Right ventricle myocardium superior (tissue), 1 donor: ENCODE measurements around the gene TEAD4. TPM values are rescaled to one million over a fixed set of nuclear protein-coding genes. Genes with fewer than 3 reads are reported as not detected.

Experiments
- ATAC-seq: fragments of 200-7000 bp; cut with Tn5 transposase; one replicate; pipeline ENCODE4 v1.9.1; 2020; ENCODE audit warnings: mild to moderate bottlenecking; ENCODE audit not compliant: poor library complexity
- DNase-seq: peaks from one replicate; pipeline ENCODE4 v3.0.0-alpha.2; 2020
- intact Hi-C: fragments of 100-400 bp; cut with DNase I; formaldehyde crosslinking; loops from one replicate; pipeline ENCODE4 v1.11.2; 2022
- long read RNA-seq: library from polyadenylated mRNA; unstranded; transcript quantifications from one replicate; pipeline ENCODE4 v2.0.0, GENCODE V29; 2021
- total RNA-seq: library from RNA; stranded (reverse); fragmentation: NEBNext Ultra II Directional; extraction: Animal tissue kit (Norgen Biotek cat#: 25700); gene quantifications from one replicate; pipeline ENCODE4 v1.2.1, GENCODE V29; 2021
- donor health status: DM: no; HTN: yes; CAD: no; lungs with severe emphysema.

The TEAD4 gene
- 7.6 TPM for total RNA-seq
- long read RNA-seq, partial matches to known transcripts = 7 of 11 reads
- long read RNA-seq, other reads (novel, unspliced or antisense) = 0 of 11 reads

DNA sequence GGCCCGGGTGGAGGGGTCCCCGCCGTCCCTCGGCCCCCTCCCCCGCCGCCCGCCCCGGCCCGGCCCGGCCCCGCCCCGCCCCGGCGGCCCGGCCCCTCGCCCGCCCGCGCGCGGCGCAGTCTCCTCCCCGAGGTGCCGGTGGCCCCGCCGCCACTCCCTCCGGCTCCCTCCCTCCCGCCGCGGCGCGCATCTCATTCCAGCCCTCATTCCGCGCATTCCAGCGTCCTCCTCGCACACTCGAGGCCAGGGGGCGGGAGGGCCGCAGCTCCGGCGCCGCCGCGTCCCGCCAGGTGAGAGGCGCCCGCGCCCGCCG lies at the start of gene TEAD4:
Gene TEAD4 (plus strand): TSS at position 206 of the 313 bp plus-strand sequence.
- peak; percentile 69 for ATAC-seq
- peak; percentile 69 for DNase-seq
- intact Hi-C loops = no loop called here

DNA sequence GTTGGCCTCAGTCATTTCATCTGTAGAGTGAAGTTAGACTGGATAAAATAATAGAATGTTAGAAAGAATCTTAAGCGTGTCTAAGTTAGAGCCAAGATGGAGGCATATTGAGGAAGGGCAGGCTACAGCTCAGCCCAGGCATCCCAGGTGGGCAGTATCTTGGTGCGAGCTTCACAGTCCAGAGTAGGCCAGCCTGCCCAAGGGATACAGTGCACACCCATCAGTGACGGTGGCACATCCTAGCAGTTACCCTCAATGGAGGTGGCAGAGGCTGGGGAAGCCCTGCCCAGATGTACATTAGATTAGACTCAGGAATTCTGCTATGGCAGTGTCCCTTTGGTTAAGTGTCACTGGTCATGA lies 47.0 kb upstream of the TEAD4 start:
- ATAC-seq = no peak
- no peak for DNase-seq
- intact Hi-C loops = no loop called here

DNA sequence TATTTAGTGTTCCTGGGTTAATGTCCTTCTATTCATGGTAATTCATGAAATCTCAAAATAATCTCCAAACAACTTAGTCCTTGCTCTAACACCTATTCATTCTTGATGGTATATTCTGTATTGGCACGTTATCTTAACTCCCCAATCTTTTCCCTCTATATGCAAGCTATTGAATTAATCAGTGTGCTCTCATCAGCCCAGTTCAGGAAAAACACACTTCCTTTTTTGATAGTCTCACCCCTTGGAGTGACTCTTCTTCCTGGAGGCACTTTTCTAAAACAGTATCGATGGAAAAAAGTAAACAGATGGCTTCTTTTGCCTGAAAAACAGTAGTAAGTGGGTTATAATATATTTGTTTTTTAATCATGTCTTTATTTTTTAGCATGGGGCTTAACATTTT lies 39.9 kb upstream of the TEAD4 start:
- intact Hi-C loops = no loop called here
- ATAC-seq (no peak), DNase-seq (no peak)

DNA sequence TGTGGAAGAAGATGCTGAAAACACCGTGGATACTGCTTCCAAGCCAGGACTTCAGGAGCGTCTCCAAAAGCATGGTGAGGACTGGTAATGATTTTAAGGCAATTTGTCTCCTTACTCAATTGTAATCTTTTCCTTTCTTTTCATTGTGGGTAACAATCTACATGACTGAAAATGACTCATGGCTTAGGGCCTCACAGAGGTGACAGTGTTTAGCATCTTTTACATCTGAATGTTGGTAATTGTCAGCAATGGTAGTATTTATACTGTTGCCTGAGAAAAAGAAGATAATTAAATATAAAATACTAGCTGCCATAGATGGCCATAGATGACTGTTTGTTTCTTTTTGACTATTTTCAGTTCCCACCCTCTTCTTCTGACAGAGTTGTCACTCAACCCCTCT lies 36.9 kb upstream of the TEAD4 start:
- ATAC-seq (no peak), DNase-seq (no peak)
- intact Hi-C loops = no loop called here

DNA sequence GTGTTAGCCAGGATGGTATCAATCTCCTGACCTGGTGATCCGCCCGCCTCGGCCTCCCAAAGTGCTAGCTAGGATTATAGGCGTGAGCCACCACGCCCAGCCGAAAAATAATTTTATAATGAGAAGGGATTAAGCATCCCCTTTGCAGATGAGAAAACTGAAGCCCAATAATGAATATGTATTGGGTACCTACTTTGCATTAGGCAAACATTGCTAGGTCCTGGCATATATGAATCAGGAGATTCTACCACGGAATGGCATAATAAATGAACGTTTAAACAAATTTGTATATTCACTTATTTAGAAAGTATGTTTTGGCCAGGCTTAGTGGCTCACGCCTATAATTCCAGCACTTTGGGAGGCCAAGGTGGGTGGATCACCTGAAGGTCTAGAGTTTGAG lies 36.1 kb upstream of the TEAD4 start:
- ATAC-seq (no peak), DNase-seq (no peak)
- intact Hi-C loops = no loop called here

DNA sequence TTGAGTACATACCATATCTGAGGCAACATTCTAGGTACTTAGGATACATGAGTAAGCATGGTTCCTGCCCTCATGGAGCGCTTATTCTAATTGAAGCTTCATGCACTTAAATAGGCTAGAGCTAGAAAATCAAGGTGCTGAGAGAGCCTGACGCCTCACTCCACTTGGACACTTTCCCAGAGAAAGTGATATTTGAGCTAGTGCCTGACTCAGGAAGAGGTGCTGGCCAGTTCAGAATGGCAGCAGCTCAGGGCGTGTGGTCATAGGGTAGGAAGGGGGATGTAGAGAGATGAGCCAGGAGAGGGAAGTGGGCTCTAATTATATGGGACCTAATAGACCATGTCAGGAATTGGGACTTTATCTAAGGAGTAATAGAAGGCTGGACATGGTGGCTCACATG lies 35.2 kb upstream of the TEAD4 start:
- DNase-seq (no peak), ATAC-seq (peak; percentile 66)
- intact Hi-C loops = no loop called here

DNA sequence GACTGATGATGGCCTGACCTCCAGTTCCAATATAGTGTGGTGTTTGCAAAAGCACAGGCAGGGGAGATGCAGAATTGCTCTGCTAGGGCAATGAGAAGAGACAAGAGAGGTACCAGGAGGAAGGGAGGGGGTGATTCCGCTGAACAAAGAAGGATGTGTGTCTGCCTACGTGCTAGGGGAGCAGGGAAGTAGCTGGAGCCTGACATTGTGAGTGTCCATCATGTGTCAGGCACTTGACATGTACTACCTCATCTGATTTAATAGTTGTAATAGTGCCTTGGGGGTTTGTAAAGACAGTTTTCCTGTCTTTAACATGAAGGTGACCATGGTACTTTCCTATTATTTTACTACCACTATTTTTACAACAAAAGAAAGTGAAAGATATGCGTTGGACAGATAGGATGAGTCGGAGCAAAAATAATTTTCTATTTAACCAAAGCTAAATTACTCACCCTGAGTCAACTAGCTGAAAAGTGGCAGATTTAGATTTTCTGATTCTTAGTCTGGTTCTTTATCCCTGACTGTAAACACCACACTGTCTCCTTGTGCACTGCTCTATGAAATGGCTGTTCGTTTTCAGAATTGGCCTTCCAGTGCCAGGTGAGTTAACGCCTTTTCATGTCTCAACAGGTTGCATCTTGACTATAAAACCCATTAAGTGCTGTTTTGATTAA lies 33.7 kb upstream of the TEAD4 start:
- intact Hi-C loops = no loop called here
- DNase-seq (no peak), ATAC-seq (no peak)

DNA sequence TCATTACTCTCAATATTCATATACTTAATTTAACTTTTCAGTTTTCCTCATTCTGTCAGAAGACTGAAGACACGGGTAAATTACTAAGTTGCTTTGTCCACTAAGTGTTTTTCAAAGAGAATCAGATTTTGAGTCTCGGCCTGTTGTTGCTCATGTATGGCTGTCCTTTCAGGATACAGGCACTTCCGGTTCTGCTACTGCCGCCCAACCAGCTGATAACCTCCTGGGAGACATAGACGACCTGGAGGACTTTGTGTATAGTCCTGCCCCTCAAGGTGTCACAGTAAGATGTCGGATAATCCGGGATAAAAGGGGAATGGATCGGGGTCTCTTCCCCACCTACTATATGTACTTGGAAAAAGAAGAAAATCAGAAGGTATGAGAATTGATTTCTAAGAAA lies 28.3 kb upstream of the TEAD4 start:
- intact Hi-C loops = no loop called here
- ATAC-seq (no peak), DNase-seq (no peak)

DNA sequence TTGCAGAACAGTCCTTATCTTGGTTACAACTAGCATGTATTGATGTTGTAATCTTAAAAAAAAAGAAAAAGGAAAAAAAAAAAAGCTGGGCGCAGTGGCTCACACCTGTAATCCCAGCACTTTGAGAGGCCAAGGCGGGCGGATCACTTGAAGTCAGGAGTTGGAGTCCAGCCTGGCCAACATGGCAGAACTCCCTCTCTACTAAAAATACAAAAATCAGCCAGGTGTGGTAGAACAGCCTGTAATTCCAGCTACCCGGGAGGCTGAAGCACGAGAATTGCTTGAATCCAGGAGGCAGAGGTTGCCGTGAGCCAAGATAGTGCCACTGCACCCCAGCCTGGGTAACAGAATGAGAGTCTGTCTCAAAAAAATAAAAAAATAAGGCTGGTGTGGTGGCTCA lies 25.6 kb upstream of the TEAD4 start:
- intact Hi-C loops = no loop called here
- ATAC-seq (no peak), DNase-seq (no peak)

DNA sequence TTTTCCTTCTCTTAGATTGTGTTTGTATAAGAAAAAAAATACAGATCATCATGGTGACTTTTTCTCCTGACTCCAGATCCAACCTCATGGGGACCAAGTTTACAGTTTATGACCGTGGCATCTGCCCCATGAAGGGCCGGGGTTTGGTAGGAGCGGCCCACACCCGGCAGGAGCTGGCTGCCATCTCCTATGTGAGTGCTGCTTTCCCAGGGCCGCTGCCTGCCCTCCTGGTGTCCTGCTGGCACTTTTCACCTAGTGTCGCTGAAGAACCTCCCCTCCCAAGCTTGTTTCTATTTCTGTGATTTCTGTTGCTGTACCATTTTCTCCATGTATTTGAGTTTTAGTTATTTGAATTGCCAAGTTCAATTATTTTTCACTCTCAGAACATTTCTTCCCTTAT lies 24.8 kb upstream of the TEAD4 start:
- ATAC-seq (no peak), DNase-seq (no peak)
- intact Hi-C loops = no loop called here

DNA sequence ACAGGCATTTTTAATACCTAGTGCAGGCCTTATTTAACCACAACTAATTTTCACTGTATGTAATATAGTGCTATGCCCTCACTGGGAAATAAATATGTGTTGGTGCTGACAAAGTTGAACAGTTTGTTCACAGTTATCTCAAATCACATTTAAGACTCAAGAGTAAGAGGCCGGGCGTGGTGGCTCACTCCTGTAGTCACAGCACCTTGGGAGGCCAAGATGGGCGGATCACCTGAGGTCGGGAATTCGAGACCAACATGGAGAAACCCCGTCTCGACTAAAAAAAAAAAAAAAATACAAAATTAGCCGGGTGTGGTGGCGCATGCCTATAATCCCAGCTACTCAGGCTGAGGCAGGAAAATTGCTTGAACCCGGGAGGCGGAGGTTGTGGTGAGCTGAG lies 22.9 kb upstream of the TEAD4 start:
- intact Hi-C loops = loop anchor here (5.0 kb wide), 1 partner anchor 79 kb away; the partner anchor contains the start of gene TEX52
- ATAC-seq (no peak), DNase-seq (no peak)

DNA sequence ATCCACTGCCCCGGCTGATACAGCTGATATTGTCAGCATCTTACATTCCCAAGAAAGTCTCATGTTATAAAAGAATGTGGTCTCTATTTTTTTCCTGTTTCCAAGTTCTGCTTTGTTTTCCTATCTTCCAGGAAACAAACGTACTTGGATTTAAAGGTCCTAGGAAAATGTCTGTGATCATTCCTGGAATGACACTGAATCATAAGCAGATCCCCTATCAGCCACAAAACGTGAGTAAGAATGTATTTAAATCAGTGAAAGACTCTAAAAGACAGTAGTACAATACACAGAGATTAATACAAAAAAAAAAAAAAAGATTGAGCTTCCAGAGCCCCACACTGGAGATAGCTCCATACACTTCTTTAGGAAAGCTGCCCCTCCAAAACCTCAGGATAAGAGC lies 21.7 kb upstream of the TEAD4 start:
- DNase-seq = no peak
- no peak for ATAC-seq
- intact Hi-C loops = loop anchor here (5.0 kb wide), 1 partner anchor 80 kb away; the partner anchor contains the start of gene TEX52

DNA sequence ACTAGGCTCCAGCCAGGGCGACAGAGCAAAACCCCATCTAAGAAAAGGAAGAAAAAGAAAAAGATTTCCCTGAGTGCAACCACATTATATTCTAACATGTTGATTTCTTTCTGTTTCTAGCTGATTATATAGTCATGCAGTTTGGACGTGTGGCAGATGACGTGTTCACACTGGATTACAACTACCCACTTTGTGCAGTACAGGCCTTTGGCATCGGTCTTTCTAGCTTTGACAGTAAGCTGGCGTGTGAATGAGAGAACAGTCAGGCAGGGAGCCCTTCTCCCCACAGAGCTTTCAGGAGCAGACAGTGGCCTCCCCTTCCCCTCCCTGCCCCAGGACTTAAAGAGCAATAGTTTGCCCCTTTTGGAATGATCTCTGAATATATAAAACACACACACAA lies 20.0 kb upstream of the TEAD4 start:
- no peak for DNase-seq
- intact Hi-C loops = loop anchor here (5.0 kb wide), 1 partner anchor 82 kb away; the partner anchor contains the start of gene TEX52
- no peak for ATAC-seq

DNA sequence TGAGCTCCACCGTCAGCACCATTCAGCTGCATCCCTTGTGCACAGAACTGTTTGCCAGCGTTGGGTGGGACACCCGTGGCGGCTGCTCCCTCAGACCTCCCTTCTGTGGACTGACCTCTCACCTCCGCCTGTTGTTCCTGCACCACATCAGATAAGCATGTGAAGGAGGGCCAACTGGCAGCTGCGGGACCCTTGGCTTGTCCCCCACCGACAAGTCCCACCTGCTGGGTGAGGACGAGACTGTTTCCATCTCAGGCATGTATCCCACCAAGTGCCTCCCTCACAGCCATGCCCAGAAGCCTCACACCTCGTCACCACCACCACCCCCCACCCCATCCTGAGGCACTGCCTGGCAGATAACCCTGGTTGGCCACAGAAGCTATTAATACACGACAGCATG lies 18.6 kb upstream of the TEAD4 start:
- ATAC-seq (no peak), DNase-seq (no peak)
- intact Hi-C loops = loop anchor here (10.0 kb wide), 2 partner anchors 56 to 94 kb away; no protein-coding TSS in a partner anchor

DNA sequence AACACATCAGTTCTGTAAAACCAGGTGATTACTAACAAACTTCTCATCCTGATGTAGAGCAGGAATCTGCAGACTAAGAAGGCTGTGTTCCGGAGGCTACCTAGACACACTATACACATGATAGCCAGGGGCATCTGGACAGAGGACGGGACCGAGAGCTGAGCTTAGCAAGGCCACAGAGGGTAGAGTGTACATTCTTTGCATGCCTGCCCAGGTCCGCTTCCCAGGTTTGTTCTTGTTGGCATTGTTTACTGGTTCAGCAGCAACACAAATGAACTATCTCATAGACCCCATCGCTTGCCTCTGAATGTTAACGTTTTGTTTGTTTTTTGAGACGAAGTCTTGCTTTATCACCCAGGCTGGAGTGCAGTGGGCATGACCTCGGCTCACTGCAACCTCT lies 17.7 kb upstream of the TEAD4 start:
- DNase-seq (no peak), ATAC-seq (no peak)
- intact Hi-C loops = loop anchor here (10.0 kb wide), 2 partner anchors 57 to 93 kb away; no protein-coding TSS in a partner anchor

DNA sequence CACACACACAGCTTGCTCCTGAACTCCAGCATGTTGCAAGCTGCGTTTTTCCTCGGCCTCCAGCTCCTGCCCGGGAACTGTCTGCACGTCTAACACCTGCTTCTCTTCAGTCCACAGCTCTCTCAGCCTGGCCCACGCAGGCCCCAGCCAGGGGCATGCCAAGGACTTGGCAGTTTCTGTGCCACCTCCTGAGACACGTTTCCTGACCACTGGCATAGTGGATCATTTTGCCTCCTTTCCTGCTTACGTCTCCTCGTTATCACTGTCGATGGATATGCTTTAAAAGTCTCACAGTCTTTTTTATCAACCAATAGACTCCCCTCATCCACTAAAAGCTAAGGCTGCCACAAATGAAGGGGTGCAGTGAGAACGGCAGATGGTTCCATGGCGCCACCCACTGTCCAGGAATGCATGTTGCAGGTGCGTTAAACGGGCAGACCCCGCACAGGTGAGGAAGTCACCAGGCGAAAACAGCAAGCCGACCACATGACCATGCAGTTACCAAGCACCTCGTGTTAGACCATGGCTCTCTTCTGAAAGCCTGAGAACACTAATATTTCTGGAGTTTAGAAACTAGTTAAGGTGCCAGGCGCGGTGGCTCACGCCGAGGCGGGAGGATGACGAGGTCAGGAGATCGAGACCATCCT lies 14.7 kb upstream of the TEAD4 start:
- intact Hi-C loops = loop anchor here (10.0 kb wide), 2 partner anchors 60 to 90 kb away; no protein-coding TSS in a partner anchor
- ATAC-seq (peak; percentile 87), DNase-seq (peak; percentile 57)

DNA sequence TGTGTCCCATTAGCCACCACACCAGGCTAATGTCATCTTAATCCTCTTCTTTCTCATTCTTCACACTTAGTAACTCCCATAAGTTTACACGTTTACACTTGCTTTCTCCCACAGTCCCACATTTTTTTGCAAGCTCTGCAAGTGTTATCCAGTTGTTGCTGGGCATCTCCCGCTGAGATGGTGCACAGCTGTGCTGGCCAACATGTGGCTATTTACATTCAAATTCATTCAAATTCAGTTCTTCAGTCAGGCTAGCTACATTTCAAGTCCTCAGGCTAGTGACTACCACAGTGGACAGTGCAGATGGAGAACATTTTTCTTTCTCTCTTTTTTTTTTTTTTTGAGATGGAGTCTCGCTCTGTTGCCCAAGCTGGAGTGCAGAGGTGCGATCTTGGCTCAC lies 9.8 kb upstream of the TEAD4 start:
- no peak for ATAC-seq
- intact Hi-C loops = loop anchor here (10.0 kb wide), 2 partner anchors 65 to 85 kb away; no protein-coding TSS in a partner anchor
- no peak for DNase-seq

DNA sequence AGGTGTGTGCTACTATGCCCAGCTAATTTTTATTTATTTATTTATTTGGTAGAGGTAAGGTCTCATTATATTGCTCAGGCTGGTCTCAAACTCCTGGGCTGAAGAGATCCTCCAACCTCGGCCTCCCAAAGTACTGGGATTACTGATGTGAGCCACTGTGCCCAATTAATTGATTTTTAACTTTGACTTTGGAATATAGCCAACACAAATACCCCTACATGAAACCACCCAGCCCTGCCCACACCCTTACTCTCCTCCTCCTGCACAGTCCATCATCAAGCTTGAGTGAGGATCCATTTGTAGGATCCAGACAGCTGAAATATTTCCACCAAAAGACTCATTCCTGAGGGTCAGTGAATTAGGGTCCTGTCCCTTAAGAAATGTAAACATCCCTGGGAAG lies 3.3 kb upstream of the TEAD4 start:
- intact Hi-C loops = no loop called here
- no peak for ATAC-seq
- no peak for DNase-seq

DNA sequence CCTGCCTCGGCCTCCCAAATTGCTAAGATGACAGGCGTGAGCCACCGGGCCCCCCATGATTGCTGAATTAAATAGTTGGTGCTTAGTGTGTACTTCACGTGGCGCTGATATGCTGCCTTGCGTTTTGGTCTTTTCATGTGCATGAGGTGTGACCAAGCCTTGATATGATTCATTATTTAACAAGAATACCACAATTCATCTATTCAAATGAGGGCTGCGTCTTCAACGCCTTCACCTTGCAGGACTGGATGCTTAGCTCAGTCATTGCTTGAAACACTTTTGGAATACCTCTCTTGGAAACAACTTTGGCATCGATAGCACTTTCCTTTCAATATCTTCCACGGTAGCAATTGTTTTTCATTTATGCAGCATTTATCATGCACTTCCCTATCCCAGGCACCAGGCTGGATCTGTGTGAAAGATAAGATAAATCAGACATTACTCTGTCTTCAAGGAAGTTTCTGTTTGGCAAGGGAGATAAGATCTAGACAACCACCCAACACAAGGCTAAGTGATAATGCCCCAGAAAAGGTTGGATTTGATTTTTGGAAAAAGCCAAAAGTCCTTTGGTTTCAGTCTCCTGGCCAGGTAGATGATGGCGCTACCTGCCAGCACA lies 1.3 kb upstream of the TEAD4 start:
- ATAC-seq (no peak), DNase-seq (no peak)
- intact Hi-C loops = no loop called here
